Right renal pelvis (tissue), 4 donors: Measurements from ENCODE around the gene RPL13. TPM values are rescaled to one million over a fixed set of nuclear protein-coding genes. Genes with fewer than 3 reads are reported as not detected.

Source experiments
- DNase-seq, 4 donors: peaks; one replicate each; pipeline ENCODE4 v3.0.0-alpha.2; 2013; ENCODE audit warnings: low read depth in 4 of 4, low spot score in 3 of 4, missing footprints in 1 of 4
- polyA plus RNA-seq, 4 donors: library from polyadenylated mRNA; unstranded; fragments of 120-200 nt; gene quantifications; one replicate each; pipeline ENCODE4 v1.2.1, GENCODE V29; 2013; ENCODE audit not compliant: insufficient read length in 4 of 4

The RPL13 gene
- polyA plus RNA-seq, 4 donors: 1,657 to 3,073 (median 1,817) TPM

DNA sequence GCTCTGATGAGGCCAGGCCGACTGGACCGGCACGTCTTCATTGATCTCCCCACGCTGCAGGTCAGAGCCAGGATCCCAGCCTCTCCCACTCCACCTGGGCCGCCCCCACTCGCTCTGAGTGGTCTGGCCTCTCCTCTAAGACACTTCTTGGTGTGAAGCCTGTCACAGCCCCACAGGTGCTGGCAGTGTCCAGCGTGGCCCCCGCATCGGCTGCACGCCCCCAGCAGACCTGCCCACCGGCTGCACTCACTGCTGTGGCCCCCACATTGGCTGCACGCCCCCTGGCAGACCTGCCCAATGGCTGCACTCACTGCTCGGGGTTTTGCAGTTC lies 15.8 kb upstream of the RPL13 start:
- no peak for DNase-seq

DNA sequence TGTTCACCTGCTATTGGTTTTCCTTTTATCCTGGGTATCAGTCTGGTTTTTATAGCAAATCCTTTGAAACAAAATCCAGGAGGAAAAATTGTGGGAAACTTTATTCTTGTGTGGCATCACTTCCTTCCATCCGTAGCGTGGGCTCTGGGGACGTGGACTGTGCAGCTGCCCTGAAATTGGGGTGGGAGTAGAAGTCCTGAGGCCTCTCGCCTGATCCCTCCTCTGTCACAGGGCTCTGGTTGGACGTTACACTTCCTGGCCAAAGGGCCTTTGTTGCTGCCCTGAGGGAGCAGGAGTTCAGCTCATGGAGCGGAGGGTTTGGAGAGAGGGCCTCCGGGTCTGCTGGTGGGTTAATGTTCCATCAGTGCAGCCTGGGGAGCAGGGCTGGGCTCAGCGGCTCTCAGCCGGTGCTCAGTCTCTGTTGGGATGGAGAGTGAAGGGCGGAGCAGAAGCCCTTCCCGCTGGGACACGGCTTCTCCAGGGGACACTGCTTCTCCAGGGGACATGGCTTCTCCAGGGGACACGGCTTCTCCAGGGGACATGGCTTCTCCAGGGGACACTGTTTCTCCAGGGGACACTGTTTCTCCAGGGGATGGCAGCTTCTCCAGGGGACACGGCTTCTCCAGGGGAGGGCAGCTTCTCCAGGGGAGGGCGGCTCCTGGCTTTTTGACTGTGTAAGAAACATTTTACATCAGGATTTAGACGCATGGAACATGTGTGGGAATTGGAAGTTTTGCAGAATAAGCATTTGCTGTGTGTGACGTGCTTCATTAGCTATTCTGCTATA lies 15.2 kb upstream of the RPL13 start:
- DNase-seq: no peak

DNA sequence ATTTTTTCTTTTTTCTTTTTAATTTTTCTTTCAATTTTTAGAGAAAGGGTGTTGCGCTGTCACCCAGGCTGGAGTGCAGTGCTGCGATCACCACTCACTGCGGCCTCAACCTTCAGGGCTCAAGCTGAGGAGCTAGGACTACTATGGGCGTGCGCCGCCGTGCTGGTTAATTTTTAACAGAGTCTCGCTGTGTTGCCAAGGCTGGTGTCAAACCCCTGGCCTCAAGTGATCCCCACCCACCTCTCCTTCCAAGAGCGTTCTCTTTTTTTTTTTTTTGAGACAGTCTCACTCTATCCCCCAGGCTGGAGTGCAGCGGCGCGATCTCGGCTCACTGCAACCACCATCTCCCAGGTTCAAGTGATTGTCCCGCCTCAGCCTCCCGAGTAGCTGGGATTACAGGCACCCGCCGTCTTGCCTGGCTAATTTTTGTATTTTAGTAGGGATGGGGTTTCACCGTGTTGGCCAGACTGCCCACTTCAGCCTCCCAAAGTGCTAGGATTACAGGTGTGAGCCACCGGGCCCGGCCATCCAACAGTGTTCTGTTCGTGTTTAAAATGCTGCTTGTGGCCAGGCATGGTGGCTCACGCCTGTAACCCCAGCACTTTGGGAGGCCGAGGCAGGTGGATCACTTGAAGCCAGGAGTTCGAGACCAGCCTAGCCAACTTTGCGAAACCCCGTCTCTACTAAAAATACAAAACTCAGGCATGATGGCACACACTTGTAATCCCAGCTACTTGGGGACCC lies 14.5 kb upstream of the RPL13 start:
- DNase-seq: no peak

DNA sequence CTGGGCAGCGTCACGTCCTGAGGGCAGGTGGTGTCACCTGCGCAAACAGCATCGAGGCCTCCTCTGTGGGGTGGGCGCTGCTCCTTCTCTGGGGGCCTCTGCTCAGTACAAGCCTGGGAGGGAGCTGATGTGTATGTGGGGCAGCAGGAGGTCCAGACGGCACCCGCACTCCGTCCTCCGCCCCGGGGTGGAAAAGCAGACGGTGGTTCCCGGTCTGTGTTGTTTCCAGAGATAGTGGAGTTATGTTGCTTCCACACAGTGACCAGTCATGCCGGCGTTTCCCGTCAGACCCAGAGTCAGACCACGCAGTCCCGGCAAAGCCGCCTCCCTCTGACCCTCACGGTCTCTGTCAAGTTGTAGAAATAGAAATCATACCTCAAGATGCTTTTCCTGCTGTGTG lies 13.7 kb upstream of the RPL13 start:
- DNase-seq: no peak

DNA sequence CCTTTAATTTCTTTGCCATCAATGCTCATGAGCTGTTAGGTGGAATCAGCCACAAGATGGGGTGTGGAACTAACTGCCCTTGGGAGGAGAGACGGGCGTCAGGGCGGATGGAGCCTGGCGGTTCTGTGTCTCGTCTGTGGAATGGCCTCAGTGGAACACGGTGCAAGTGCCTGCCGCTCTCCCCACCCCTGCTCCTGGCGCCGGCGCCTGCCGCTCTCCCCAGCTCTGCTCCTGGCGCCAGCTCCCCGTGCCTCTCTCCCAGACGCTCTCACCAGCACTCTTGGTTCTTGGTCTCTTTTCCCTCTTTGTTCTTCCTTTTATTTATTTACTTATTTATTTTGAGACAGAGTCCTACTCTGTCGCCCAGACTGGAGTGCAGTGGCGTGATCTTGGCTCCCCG lies 13.2 kb upstream of the RPL13 start:
- DNase-seq: no peak

DNA sequence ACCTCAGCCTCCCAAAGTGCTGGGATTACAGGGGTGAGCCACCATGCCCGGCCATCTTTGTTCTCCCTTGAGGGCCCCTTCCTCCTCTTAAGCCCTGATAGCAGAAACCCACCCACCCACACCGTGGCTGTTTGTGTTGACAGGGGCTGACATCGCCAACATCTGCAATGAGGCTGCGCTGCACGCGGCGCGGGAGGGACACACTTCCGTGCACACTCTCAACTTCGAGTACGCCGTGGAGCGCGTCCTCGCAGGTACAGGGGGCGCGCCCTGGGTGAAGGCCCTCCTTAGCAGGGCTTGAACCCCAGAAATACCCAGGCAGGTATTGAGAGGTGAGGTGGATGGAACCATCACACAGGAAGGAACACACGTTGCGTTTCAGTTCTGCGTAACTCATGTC lies 12.6 kb upstream of the RPL13 start:
- DNase-seq: no peak

DNA sequence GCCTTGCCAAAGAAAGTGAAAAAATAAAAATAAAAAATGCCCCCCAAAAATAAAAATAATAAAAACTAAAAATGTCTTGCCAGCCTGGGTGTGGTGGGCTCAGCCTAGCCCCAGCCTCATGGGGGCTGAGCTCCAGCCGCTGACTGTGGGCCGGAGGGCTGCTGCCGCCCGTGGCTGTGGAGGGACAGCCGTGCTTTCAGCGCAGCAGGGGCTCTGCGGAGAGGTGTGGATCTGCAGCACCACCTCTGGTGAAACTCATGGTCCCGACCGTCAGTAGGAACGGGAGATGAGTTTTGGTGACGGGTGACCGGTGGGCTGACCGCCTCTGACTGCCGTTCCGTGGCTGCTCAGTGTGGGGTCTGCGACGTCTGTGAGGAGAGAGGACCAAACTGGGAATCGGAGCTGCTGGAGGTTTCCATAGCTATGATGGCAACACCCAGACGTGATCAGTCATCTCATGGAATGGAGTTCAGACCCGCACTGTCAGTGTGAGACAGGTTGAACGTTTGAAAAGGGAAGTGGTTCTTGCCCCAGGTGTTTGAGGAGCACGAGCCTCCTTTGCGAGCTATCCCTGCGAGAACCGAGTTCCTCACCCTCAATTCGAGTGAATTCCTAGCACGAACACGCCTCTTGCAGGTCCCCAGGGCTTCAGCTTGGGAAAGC lies 12.0 kb upstream of the RPL13 start:
- DNase-seq: no peak

DNA sequence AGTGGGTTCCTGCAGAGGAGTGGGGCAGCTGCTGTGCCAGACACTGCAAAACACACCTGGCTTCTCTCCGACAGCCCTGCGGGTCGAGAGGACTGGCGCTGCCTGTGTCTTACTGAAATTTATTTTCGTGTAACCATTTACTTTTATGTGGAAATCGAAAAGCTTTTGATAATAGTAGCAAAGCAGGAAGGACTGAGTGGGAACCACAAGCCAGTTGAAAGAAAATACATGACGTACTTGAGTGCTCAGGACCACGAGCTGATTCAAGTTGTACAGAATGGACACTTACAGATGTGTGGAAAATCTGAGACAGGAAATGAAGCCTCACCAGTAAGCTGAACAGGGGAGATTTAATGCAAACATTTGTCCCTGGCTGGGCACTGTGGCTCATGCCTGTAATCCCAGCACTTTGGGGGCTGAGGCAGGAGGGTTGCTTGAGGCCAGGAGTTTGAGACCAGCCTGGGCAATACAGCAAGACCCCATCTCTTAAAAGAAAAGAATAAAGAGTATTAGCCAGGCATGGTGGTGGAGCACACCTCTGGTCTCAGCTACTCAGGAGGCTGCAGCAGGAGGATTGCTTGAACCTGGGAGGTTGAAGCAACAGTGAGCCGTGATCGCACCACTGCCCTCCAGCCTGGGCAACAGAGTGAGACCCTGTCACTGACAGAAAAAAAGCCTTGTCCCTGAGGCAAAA lies 11.3 kb upstream of the RPL13 start:
- DNase-seq: no peak

DNA sequence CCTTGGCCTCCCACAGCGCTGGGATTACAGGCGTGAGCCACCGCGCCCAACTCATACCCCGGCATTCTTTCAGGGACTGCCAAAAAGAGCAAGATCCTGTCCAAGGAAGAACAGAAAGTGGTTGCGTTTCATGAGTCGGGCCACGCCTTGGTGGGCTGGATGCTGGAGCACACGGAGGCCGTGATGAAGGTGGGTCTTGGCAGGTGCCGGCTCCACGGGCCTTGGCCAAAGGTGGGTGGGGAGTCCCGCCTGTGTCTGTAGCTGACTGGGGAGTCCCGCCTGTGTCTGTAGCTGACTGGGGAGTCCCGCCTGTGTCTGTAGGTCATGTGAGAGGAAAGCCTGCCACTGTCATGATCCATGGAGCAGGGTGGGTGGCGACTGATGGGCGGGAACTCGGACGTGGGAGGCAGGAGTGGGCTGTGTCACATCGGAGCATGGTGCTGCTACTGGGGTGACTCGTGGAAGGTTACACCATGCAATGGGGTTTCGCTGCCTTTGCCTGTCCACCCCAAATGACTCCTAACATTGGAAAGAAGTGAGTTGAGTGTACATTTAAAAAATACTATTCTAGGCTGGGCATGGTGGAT lies 10.0 kb upstream of the RPL13 start:
- no peak for DNase-seq

DNA sequence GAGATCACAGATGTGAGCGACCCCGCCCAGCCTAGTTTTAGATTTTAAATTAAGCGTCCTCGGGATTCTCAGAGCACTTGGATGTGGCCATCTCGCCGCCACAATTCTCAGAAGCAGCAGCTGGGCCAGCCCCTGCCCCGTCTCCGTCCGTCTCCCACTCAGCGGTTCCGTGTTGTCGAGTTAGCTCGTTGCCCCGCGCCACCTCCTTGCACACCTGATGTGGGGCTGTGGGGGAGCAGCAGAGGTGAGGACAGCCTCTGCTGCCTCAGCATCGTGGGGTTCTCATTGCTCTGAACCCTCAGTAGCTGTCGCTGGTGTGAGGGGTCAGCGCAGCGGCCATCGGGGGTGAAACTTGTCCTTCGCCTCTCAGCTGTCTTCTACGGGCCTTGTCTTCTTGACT lies 8.2 kb upstream of the RPL13 start:
- no peak for DNase-seq

DNA sequence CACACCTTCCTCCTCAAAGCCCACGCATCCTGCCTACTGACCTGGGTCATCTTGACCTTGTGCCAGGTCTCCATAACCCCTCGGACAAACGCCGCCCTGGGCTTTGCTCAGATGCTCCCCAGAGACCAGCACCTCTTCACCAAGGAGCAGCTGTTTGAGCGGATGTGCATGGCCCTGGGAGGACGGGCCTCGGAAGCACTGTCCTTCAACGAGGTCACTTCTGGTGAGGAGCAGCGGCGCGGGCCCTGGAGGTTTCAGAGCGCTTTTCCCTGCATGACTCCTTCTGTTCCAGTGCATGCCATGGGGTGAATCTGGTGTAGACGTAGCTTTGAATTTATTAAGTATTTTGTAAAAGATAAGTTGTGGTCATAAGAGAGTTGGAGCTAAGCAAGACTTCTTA lies 7.6 kb upstream of the RPL13 start:
- DNase-seq: no peak

DNA sequence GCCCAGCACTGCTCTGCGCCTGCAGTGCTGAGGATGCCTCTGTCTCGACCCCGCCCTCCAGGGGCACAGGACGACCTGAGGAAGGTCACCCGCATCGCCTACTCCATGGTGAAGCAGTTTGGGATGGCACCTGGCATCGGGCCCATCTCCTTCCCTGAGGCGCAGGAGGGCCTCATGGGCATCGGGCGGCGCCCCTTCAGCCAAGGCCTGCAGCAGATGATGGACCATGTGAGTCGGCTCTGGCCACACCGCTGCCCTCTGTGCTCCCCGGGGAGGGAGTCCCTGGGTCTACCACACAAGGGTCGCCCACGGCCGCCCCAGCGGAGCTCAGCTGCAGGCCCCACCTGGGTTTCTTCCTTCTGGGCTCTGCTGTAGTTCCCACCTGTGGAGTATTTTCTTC lies 6.7 kb upstream of the RPL13 start:
- DNase-seq: no peak

DNA sequence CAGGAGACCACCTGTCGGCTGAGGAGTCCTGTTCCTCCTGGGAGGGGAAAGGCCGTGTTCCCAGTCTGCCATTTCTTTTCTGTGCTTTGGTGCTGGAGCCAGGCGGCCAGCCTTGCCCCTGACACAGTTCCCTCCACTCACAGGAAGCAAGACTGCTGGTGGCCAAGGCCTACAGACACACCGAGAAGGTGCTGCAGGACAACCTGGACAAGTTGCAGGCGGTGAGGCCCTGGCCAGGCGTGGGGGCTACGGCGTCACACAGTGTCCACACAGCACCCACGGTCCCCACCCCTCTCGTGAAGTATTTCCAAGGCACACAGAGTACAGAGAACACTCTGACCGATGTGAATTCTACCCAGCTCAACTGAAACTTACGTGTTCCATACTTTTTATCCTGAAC lies 6.1 kb upstream of the RPL13 start:
- DNase-seq: no peak

DNA sequence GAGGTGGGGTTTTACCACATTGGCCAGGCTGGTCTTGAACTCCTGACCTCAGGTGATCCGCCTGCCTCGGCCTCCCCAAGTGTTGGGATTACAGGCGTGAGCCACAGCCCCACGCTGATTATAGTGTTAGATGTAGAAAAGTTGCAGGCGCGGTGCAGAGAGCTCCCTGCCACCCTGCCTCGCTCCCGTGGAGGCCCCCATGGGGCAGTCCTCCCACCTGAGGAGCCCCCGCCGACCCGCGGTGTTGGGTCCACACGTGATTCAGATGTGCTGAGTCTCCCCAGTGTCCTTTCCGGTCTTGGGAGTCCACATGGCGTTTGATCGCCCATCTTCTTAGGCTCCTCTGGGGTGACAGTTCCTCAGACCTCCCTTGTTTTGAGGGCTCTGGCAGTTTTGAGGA lies 5.2 kb upstream of the RPL13 start:
- DNase-seq: no peak

DNA sequence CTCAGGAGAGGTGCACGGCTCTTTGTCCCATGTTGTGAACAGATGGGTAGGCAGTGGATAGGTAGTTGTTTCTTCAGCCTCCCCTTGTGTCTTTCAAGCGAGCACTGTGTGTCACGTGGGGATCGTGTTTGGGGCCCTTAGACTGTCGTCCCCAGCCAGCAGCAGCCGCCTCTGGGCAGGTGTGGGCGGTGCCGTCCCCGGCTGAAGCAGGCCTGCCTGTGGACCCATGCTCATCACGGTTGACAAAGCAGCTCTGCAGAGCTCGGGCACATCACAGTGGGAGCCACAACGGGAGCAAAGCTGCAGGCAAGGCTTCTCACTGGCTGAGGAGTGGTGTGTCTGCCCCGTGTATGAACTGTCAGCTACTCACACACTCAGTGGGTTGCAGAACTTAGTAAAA lies 4.7 kb upstream of the RPL13 start:
- DNase-seq: no peak

DNA sequence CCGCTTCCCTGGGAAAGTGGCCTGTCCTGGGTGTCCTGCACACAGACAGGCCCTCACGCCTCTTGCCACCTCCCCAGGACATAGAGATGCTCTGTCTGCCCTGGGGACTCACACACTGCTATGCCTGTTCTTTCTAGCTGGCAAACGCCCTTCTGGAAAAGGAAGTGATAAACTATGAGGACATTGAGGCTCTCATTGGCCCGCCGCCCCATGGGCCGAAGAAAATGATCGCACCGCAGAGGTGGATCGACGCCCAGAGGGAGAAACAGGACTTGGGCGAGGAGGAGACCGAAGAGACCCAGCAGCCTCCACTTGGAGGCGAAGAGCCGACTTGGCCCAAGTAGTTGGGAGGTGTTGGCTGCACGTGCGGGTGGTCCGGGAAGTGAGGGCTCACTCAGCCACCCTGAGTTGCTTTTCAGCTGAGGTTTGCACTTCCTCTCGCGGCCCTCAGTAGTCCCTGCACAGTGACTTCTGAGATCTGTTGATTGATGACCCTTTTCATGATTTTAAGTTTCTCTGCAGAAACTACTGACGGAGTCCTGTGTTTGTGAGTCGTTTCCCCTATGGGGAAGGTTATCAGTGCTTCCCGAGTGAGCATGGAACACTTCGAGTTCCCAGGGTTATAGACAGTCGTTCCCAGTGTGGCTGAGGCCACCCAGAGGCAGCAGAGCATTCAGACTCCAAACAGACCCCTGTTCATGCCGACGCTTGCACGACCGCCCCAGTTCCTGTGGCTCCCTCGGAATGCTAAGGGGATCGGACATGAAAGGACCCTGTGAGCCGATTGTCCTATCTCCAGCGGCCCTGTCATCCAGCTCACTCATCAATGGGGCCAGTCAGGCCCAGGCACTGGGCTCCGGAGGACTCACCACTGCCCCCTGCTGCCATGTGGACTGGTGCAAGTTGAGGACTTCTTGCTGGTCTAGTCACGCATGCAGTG lies 3.5 kb upstream of the RPL13 start:
- no peak for DNase-seq

DNA sequence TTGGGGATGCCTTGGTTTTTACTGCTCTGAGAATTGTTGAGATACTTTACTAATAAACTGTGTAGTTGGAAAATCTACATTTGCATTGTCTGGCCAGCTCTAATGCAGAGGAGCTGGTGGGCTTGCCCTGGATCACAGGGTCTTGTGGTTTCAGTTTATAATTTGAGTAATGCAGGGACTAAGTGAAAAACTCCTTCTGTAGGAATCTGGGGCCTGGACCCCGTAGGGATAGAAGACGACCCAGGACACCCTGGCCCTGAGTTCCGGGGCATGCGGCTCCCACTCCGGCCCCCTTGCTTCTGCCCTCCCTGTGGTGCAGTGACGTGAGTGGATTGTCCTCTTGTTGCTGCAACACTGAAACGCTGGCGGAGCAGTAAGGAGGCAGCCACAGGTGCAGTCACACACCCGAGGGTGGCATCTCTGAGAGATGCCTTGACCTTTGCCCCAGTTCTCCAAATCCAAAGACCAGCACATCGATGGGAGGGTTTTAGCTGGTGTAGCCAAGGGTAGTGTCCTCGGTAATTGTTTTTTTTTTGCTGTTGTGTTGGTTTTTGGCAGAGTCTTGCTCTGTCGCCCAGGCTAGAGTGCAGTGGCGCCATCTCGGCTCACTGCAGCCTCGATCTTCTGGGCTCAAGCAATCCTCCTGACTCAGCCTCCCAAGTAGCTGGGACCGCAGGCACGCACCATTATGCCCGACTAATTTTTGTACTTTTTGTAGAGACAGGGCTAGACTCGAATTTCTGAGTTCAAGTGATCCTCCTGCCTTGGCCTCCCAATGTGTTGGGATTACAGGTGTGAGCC lies 2.6 kb upstream of the RPL13 start:
- DNase-seq: no peak

DNA sequence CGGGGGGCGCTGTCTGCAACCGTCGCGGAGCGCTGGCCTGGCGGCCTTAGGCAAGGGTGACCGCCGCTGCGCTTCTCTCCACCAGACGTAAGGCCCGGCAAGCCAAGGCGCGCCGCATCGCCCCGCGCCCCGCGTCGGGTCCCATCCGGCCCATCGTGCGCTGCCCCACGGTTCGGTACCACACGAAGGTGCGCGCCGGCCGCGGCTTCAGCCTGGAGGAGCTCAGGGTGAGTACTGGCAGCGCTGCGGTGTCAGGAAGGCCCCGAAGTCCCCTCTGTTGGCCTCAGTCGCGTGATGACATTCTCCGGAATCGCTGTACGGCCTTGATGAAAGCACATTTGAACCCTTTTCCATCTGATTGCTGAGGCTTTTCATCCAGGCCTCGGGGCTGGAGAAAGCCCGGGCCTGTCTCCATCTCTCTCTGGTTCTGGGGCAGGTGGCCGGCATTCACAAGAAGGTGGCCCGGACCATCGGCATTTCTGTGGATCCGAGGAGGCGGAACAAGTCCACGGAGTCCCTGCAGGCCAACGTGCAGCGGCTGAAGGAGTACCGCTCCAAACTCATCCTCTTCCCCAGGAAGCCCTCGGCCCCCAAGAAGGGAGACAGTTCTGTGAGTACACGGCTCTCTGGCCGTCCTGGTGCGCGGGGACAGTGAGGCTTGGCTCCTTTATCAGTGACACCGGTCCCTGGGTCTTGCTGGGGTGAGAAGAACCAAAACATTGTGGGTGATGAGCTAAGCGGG lies 831 bp downstream of the RPL13 start:
- DNase-seq: no peak
